RWPE1 (cell line): ENCODE measurements around the gene CTSE.
A peak's percentile ranks its signal among the peaks of the same experiment; 100 is the strongest.
"Not testable (repeated sequence)": the region's sequence is repeated elsewhere in the genome, so short reads cannot be mapped to it uniquely, and the experiment has no call there.

Source experiments
- CTCF ChIA-PET: fragments of 350-600 bp; sonication (Branson Sonifier 250); formaldehyde crosslinking; extraction: SDS; loops from one replicate; lab custom pipeline; 2021; lab: Yijun Ruan, JAX
- POLR2A ChIA-PET: fragments of 400-600 bp; formaldehyde crosslinking; extraction: SDS; loops from one replicate; lab custom pipeline; 2020; ENCODE audit warnings: antibody characterized with exemption; ENCODE audit not compliant: low non-redundant PET; lab: Yijun Ruan, JAX
- DNase-seq: peaks from one replicate; pipeline ENCODE4 v3.0.0; 2012; ENCODE audit warnings: low spot score
- H3K27ac ChIP-seq: fragments of 450-650 bp; 2 replicates; pipeline ENCODE4 v1.5.1; 2017
- TF ChIP-seq, protein P1 (sequence below): fragments of 450-650 bp; conservative IDR thresholded peaks from 2 replicates; pipeline ENCODE4 v1.5.1; 2017; ENCODE audit warnings: low read depth, mild to moderate bottlenecking

CTSE gene

GRCh38 chr1:206023695-206024094 lies at the start of gene CTSE:
Gene CTSE, minus strand, starts transcription at chr1:206023895. Its CDS starts 104 bp downstream, at chr1:206023791.
- POLR2A ChIA-PET = no interaction called here
- no peak for DNase-seq
- TF ChIP-seq, protein P1, sequence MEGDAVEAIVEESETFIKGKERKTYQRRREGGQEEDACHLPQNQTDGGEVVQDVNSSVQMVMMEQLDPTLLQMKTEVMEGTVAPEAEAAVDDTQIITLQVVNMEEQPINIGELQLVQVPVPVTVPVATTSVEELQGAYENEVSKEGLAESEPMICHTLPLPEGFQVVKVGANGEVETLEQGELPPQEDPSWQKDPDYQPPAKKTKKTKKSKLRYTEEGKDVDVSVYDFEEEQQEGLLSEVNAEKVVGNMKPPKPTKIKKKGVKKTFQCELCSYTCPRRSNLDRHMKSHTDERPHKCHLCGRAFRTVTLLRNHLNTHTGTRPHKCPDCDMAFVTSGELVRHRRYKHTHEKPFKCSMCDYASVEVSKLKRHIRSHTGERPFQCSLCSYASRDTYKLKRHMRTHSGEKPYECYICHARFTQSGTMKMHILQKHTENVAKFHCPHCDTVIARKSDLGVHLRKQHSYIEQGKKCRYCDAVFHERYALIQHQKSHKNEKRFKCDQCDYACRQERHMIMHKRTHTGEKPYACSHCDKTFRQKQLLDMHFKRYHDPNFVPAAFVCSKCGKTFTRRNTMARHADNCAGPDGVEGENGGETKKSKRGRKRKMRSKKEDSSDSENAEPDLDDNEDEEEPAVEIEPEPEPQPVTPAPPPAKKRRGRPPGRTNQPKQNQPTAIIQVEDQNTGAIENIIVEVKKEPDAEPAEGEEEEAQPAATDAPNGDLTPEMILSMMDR = no peak
- CTCF ChIA-PET = interaction anchor here (0.6 to 0.7 kb wide), 2 partner anchors 861 to 983 kb away, joined by 3 to 4 read pairs; no protein-coding TSS in a partner anchor
- H3K27ac ChIP-seq = peak within 1 kb of the TSS; percentile 73; the same call in 1 of the 2 replicates

DNA sequence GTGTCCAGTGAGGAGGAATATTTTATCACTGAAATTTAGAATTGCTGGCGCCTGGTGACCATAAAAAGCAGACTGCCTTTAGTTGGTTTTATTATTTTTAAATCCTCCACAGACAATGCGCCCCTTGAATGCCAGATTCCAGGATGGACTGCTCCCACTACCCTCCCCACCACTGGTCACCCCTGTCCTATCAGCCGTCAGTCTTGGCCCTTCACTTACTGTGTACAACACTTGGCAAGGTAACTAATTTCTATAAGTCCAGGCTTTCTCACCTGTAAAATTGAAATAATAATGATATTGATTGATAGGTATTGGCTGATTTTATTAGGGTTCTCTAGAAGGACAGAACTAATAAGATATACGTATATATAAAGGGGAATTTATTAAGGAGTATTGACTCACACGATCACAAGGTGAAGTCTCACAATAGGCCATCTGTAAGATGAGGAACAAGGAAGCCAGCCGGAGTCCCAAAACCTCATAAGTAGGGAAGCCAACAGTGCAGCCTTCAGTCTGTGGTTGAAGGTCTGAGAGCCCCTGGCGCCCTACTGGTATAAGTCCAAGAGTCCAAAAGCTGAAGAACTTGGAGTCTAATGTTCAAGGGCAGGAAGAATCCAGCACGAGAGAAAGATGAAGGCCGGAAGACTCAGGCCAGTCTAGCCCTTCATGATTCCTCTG lies 47.1 kb upstream of the CTSE start:
- ChIA-PET CTCF (no interaction called here), POLR2A (no interaction called here)
- TF ChIP-seq, protein P1 = no peak

GRCh38 chr1:206068314-206068713 lies 44.6 kb upstream of the CTSE start:
- POLR2A ChIA-PET = no interaction called here
- CTCF ChIA-PET = interaction anchor here (0.6 kb wide), 1 partner anchor 835 kb away, joined by 4 read pairs; no protein-coding TSS in a partner anchor
- DNase-seq = no peak
- H3K27ac ChIP-seq = no peak overlapping the region
- TF ChIP-seq, protein P1 = no peak

More for the DNA sequence above, 47.1 kb upstream of the CTSE start:
- DNase-seq = no peak
- H3K27ac ChIP-seq = no peak overlapping the region

GRCh38 chr1:206067486-206068227 lies 44.0 kb upstream of the CTSE start:
- H3K27ac ChIP-seq = no peak overlapping the region
- POLR2A ChIA-PET = no interaction called here
- CTCF ChIA-PET = interaction anchor here (0.5 to 0.9 kb wide), 3 partner anchors 28 to 836 kb away, joined by 3 to 4 read pairs (median 3); no protein-coding TSS in a partner anchor
- TF ChIP-seq, protein P1 = no peak
- no peak for DNase-seq

DNA sequence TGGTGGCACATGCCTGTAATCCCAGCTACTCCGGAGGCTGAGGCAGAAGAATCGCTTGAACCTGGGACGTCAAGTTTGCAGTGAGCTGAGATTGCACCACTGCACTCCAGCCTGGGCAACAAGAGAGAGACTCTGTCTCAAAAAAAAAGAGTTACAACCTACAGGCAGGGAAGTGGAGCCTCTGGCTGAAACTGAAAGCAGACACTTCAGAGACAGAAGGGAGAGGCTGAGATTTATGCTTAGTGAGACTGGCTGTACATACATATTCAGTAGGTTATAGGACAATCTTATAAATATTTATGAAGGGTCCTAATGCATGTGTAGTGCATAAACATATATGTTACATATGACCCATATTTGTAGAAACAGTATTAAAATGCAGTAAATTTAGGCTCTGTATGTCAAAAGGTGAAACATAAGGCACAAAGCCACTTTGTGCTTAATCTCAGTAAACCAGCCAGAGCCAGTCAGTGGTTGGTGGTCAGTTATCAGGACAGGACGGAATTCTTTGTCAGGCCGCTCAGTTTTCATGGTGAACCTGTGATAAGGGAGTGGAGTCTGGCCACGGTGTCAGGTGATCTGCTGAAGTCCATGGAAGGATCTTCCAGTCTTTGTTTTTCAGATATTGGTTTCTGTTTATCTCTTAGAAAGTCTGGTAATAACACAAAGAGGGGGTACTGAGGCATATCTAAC lies 42.9 kb upstream of the CTSE start:
- ChIA-PET CTCF (no interaction called here), POLR2A (no interaction called here)
- DNase-seq = no peak
- TF ChIP-seq, protein P1 = no peak
- no peak overlapping the region for H3K27ac ChIP-seq

- POLR2A ChIA-PET = no interaction called here
- H3K27ac ChIP-seq = no peak overlapping the region
- CTCF ChIA-PET = no interaction called here
- TF ChIP-seq, protein P1 = no peak
- DNase-seq = no peak
Measured at GRCh38 chr1:206065547-206066145, 42.0 kb upstream of the CTSE start.

- DNase-seq, H3K27ac ChIP-seq, CTCF ChIA-PET, POLR2A ChIA-PET: not testable (repeated sequence)
Measured at GRCh38 chr1:206064501-206064900, 40.8 kb upstream of the CTSE start.

DNA sequence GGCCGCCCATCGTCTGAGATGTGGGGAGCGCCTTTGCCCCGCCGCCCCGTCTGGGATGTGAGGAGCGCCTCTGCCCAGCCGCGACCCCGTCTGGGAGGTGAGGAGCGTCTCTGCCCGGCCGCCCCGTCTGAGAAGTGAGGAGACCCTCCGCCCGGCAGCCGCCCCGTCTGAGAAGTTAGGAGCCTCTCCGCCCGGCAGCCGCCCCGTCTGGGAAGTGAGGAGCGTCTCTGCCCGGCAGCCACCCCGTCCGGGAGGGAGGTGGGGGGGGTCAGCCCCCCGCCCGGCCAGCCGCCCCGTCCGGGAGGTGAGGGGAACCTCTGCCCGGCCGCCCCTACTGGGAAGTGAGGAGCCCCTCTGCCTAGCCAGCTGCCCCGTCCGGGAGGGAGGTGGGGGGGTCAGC lies 40.3 kb upstream of the CTSE start:
- H3K27ac ChIP-seq, POLR2A ChIA-PET, DNase-seq, CTCF ChIA-PET: not testable (repeated sequence)
